ENCODE measurements around the gene NRIP2. TPM values are rescaled to one million over a fixed set of nuclear protein-coding genes. Genes with fewer than 3 reads are reported as not detected.

The NRIP2 gene
- total RNA-seq, 3 donors from 2014 or later (not counting 1 experiment from before 2014, with no cell fraction given), result not detected

DNA sequence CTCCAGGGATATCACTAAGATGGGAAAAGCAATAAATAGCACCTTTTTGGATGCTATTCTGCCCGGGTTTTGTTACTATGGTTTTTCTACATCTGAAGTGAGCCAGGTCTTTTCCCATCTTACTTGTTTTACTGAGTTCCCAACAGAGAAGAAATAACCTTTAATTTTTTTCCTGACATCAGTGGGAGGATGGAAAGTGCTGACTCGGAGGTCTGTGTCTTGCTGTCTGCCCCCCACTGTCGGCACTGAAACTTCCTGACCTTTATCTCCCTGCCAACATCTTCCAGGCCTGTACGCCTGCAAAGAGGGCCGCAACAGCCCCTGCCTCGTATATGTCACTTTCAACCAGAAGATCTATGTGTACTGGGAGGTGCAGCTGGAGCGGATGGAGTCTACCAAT lies 11.4 kb downstream of the NRIP2 start:
- 94% methylated on average over 7 of the region's 7 CpGs for WGBS (ENCODE audit: insufficient coverage)
- Mint-ChIP-seq H3K36me3 (no peaks in the 10 kb centered on the region), H3K9me3 (no peaks in the 10 kb centered on the region), H3K4me3 (no peak overlapping the region), H3K27me3 (ENCODE audit: low read depth in 2 of 2) (no peaks in the 10 kb centered on the region), H3K4me1 (peaks cover 0 to 7% of the 10 kb centered on the region in 2 donors), H3K27ac (no peak overlapping the region)
- Histone ChIP-seq H3K4me3 (ENCODE audit: low read length) (no peak overlapping the region), H3K4me1 (ENCODE audit: control insufficient read depth, insufficient read depth, low read length) (no peaks in the 10 kb centered on the region), H3K27me3 (ENCODE audit: control insufficient read depth, insufficient read depth, low read length) (no peaks in the 10 kb centered on the region), H3K9me3 (ENCODE audit: control insufficient read depth, insufficient read depth, low read length) (no peaks in the 10 kb centered on the region), H3K36me3 (ENCODE audit: control insufficient read depth, insufficient read depth, low read length) (peaks cover 78% of the 10 kb centered on the region), H3K27ac (ENCODE audit: low read length) (no peak overlapping the region)
- intact Hi-C loops (cut with micrococcal nuclease), result no loop called here
- TF ChIP-seq, protein P1, sequence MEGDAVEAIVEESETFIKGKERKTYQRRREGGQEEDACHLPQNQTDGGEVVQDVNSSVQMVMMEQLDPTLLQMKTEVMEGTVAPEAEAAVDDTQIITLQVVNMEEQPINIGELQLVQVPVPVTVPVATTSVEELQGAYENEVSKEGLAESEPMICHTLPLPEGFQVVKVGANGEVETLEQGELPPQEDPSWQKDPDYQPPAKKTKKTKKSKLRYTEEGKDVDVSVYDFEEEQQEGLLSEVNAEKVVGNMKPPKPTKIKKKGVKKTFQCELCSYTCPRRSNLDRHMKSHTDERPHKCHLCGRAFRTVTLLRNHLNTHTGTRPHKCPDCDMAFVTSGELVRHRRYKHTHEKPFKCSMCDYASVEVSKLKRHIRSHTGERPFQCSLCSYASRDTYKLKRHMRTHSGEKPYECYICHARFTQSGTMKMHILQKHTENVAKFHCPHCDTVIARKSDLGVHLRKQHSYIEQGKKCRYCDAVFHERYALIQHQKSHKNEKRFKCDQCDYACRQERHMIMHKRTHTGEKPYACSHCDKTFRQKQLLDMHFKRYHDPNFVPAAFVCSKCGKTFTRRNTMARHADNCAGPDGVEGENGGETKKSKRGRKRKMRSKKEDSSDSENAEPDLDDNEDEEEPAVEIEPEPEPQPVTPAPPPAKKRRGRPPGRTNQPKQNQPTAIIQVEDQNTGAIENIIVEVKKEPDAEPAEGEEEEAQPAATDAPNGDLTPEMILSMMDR (IDR thresholded peaks at IDR 0.05), result no peak
- ATAC-seq (no peak), DNase-seq (no peak)

DNA sequence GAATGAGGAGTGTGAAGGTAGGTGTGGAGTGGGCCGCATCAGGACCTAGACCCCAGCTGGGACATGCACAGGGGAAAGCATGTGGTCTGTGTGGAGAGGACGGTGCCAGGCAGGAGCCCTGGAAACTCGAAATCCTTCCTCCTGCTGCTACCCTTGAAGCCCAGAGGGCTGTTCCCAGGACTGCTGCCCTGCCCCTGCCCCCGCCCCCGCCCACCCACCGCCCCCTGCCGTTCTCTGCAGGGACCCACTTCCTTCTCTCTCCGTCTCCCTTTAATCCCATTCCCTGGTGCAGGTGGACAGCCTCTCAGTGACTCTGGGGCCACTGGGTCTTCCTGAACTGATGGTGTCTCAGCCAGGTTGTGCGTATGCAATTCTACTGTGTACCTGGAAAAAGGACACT lies 14.4 kb downstream of the NRIP2 start:
- Histone ChIP-seq H3K36me3 (ENCODE audit: control insufficient read depth, insufficient read depth, low read length) (peaks cover 71% of the 10 kb centered on the region), H3K27ac (ENCODE audit: low read length) (no peak overlapping the region), H3K27me3 (ENCODE audit: control insufficient read depth, insufficient read depth, low read length) (no peaks in the 10 kb centered on the region), H3K4me3 (ENCODE audit: low read length) (no peak overlapping the region), H3K9me3 (ENCODE audit: control insufficient read depth, insufficient read depth, low read length) (no peaks in the 10 kb centered on the region), H3K4me1 (ENCODE audit: control insufficient read depth, insufficient read depth, low read length) (no peaks in the 10 kb centered on the region)
- Mint-ChIP-seq H3K9me3 (no peaks in the 10 kb centered on the region), H3K27ac (no peak overlapping the region), H3K36me3 (no peaks in the 10 kb centered on the region), H3K4me3 (no peak overlapping the region), H3K27me3 (ENCODE audit: low read depth in 2 of 2) (no peaks in the 10 kb centered on the region), H3K4me1 (peaks cover 0 to 9% of the 10 kb centered on the region in 2 donors)
- intact Hi-C loops (cut with micrococcal nuclease), result no loop called here
- TF ChIP-seq, protein P1 (IDR thresholded peaks at IDR 0.05), result no peak
- 92% methylated on average over 7 of the region's 9 CpGs for WGBS (ENCODE audit: insufficient coverage)
- no peak for ATAC-seq
- no peak for DNase-seq

DNA sequence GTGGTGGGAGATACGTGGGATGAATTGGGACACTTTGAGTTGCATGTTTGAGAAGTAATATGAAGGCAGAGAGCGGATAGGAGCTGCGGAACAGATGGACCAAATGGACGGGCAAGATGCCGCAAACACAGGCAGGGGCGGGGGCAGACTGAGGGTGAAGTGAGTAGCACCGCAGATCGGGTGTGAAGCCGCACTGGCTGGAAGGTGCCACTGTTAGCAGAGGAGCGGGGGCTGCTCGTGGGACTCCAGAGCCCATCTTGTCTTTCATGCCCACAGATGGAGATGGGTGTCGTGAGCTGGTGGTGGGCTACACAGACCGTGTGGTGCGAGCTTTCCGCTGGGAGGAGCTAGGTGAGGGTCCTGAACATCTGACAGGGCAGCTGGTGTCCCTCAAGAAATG lies 15.0 kb downstream of the NRIP2 start:
- DNase-seq (no peak), ATAC-seq (no peak)
- intact Hi-C loops (cut with micrococcal nuclease), result no loop called here
- Mint-ChIP-seq H3K27me3 (ENCODE audit: low read depth in 2 of 2) (no peaks in the 10 kb centered on the region), H3K36me3 (no peaks in the 10 kb centered on the region), H3K27ac (no peak overlapping the region), H3K9me3 (no peaks in the 10 kb centered on the region), H3K4me3 (no peak overlapping the region), H3K4me1 (peaks cover 0 to 13% of the 10 kb centered on the region in 2 donors)
- Histone ChIP-seq H3K27ac (ENCODE audit: low read length) (no peak overlapping the region), H3K9me3 (ENCODE audit: control insufficient read depth, insufficient read depth, low read length) (no peaks in the 10 kb centered on the region), H3K4me3 (ENCODE audit: low read length) (no peak overlapping the region), H3K36me3 (ENCODE audit: control insufficient read depth, insufficient read depth, low read length) (peaks cover 64% of the 10 kb centered on the region), H3K4me1 (ENCODE audit: control insufficient read depth, insufficient read depth, low read length) (no peaks in the 10 kb centered on the region), H3K27me3 (ENCODE audit: control insufficient read depth, insufficient read depth, low read length) (no peaks in the 10 kb centered on the region)
- WGBS (ENCODE audit: insufficient coverage), result 97% methylated on average over 15 of the region's 15 CpGs
- TF ChIP-seq, protein P1 (IDR thresholded peaks at IDR 0.05), result no peak

All from natural killer cell (primary cell).